AG09319 (cell line): ENCODE results near the gene PEX14.

ENCODE experiments used
- DNase-seq: peaks from one replicate; pipeline ENCODE4 v3.0.0-alpha.2; 2010; ENCODE audit warnings: low read depth; ENCODE audit errors: extremely low read depth
- CTCF ChIP-seq: IDR thresholded peaks from 2 replicates; pipeline ENCODE4 v1.5.1; 2011; ENCODE audit warnings: low read depth, mild to moderate bottlenecking, inconsistent platforms, low read length, moderate library complexity

Gene PEX14

GRCh38 chr1:10555635-10556429 lies 81.1 kb downstream of the PEX14 start:
- DNase-seq, result no peak
- TF ChIP-seq CTCF, result no peak

- DNase-seq, result no peak
Measured at GRCh38 chr1:10556430-10557005, 81.8 kb downstream of the PEX14 start.

GRCh38 chr1:10557714-10558113 lies 83.0 kb downstream of the PEX14 start:
- TF ChIP-seq CTCF, result no peak
- DNase-seq, result no peak

More at GRCh38 chr1:10556430-10557005, 81.8 kb downstream of the PEX14 start:
- no peak for TF ChIP-seq CTCF

GRCh38 chr1:10559386-10559785 lies 84.6 kb downstream of the PEX14 start:
- TF ChIP-seq CTCF, result no peak
- DNase-seq, result no peak

GRCh38 chr1:10561497-10561896 lies 86.7 kb downstream of the PEX14 start:
- no peak for TF ChIP-seq CTCF
- no peak for DNase-seq

- TF ChIP-seq CTCF, result no peak
- no peak for DNase-seq
Measured at GRCh38 chr1:10561955-10562354, 87.2 kb downstream of the PEX14 start.

GRCh38 chr1:10564063-10564462 lies 89.3 kb downstream of the PEX14 start:
- TF ChIP-seq CTCF, result no peak
- no peak for DNase-seq
